Measurements from ENCODE around the gene SH3RF3.

Gene SH3RF3

GRCh38 chr2:109130723-109130995, 1.7 kb downstream of the SH3RF3 start:
- H3K79me2 ChIP-seq = no peaks in the 10 kb centered on the region
- H3K27ac ChIP-seq = no peak overlapping the region
- no peak overlapping the region for H3K9ac ChIP-seq
- H3K27me3 ChIP-seq (ENCODE audit: control insufficient read depth, insufficient read depth, low read length) = no peaks in the 10 kb centered on the region
- TF ChIP-seq, protein P1, sequence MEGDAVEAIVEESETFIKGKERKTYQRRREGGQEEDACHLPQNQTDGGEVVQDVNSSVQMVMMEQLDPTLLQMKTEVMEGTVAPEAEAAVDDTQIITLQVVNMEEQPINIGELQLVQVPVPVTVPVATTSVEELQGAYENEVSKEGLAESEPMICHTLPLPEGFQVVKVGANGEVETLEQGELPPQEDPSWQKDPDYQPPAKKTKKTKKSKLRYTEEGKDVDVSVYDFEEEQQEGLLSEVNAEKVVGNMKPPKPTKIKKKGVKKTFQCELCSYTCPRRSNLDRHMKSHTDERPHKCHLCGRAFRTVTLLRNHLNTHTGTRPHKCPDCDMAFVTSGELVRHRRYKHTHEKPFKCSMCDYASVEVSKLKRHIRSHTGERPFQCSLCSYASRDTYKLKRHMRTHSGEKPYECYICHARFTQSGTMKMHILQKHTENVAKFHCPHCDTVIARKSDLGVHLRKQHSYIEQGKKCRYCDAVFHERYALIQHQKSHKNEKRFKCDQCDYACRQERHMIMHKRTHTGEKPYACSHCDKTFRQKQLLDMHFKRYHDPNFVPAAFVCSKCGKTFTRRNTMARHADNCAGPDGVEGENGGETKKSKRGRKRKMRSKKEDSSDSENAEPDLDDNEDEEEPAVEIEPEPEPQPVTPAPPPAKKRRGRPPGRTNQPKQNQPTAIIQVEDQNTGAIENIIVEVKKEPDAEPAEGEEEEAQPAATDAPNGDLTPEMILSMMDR (IDR thresholded peaks at IDR 0.05) = no peak
- no peaks in the 10 kb centered on the region for H3K9me3 ChIP-seq (ENCODE audit: control insufficient read depth, low read length)
- no peaks in the 10 kb centered on the region for H3K36me3 ChIP-seq (ENCODE audit: control insufficient read depth, insufficient read depth, low read length)
- H3K4me1 ChIP-seq = peaks cover 6% of the 10 kb centered on the region
- no peak overlapping the region for H3K4me2 ChIP-seq (ENCODE audit: low read length)
- H2AFZ ChIP-seq = no peak overlapping the region
- H3K4me3 ChIP-seq (ENCODE audit: low read depth, low read length) = peak overlapping the region; percentile 43

- Histone ChIP-seq H3K9me3 (ENCODE audit: control insufficient read depth, low read length) (no peaks in the 10 kb centered on the region), H3K27me3 (ENCODE audit: control insufficient read depth, insufficient read depth, low read length) (no peaks in the 10 kb centered on the region), H3K79me2 (no peaks in the 10 kb centered on the region), H3K9ac (no peak overlapping the region), H3K27ac (no peak overlapping the region), H3K4me2 (ENCODE audit: low read length) (no peak overlapping the region), H3K4me1 (peaks cover 12% of the 10 kb centered on the region), H3K36me3 (ENCODE audit: control insufficient read depth, insufficient read depth, low read length) (no peaks in the 10 kb centered on the region), H2AFZ (no peak overlapping the region), H3K4me3 (ENCODE audit: low read depth, low read length) (no peak overlapping the region)
- TF ChIP-seq, protein P1 (IDR thresholded peaks at IDR 0.05) = no peak
Measured at GRCh38 chr2:109131777-109132176, 2.8 kb downstream of the SH3RF3 start.

DNA sequence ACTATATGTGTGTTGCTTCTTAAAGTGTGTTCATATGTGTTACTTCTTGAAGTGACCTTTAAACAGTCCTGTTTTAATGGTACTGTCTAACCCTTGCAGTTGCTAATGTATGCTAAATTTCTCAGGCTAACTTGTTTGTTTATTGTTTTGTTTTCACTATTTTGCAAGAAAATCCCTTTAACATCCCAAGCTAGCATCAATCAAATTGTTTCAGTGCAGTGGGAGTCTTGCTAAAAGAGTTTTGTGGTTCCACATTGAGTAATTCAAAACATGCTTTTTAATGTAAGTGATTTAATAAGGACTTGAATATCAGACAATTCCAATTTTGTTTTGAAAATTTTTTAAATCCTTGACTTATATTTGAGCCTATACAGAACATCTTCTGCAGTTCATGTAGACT, 3.6 kb downstream of the SH3RF3 start:
- Histone ChIP-seq H3K9ac (no peak overlapping the region), H3K27me3 (ENCODE audit: control insufficient read depth, insufficient read depth, low read length) (no peaks in the 10 kb centered on the region), H3K9me3 (ENCODE audit: control insufficient read depth, low read length) (no peaks in the 10 kb centered on the region), H3K4me2 (ENCODE audit: low read length) (no peak overlapping the region), H3K4me3 (ENCODE audit: low read depth, low read length) (no peak overlapping the region), H3K79me2 (no peaks in the 10 kb centered on the region), H3K36me3 (ENCODE audit: control insufficient read depth, insufficient read depth, low read length) (no peaks in the 10 kb centered on the region), H2AFZ (no peak overlapping the region), H3K27ac (no peak overlapping the region), H3K4me1 (peaks cover 12% of the 10 kb centered on the region)
- TF ChIP-seq, protein P1 (IDR thresholded peaks at IDR 0.05) = no peak

DNA sequence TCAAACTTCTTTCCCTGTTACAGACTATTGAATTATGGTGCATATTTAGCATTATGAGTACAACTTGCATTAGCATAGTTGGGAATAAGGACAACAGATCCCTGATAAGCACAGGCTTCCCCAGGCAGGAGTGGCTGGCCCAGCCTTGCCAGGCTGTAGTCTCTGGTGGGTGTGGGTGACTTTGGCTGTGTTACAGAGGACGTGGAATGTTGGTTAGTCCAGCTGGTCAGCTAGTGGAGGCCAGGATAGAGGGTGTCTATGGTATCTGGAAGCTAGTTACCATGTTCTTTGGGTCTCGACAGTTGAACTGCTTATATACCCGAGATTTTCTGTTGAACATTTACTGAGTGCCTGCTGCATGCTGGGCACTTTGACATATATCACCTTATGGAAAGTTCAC, 4.7 kb downstream of the SH3RF3 start:
- H3K27me3 ChIP-seq (ENCODE audit: control insufficient read depth, insufficient read depth, low read length) = no peaks in the 10 kb centered on the region
- TF ChIP-seq, protein P1 (IDR thresholded peaks at IDR 0.05) = no peak
- H3K36me3 ChIP-seq (ENCODE audit: control insufficient read depth, insufficient read depth, low read length) = no peaks in the 10 kb centered on the region
- no peak overlapping the region for H3K4me2 ChIP-seq (ENCODE audit: low read length)
- peaks cover 12% of the 10 kb centered on the region for H3K4me1 ChIP-seq
- H3K4me3 ChIP-seq (ENCODE audit: low read depth, low read length) = no peak overlapping the region
- H3K9me3 ChIP-seq (ENCODE audit: control insufficient read depth, low read length) = no peaks in the 10 kb centered on the region
- H2AFZ ChIP-seq = no peak overlapping the region
- H3K79me2 ChIP-seq = no peaks in the 10 kb centered on the region
- no peak overlapping the region for H3K27ac ChIP-seq
- no peak overlapping the region for H3K9ac ChIP-seq

- H3K9ac ChIP-seq = no peak overlapping the region
- no peaks in the 10 kb centered on the region for H3K79me2 ChIP-seq
- H3K9me3 ChIP-seq (ENCODE audit: control insufficient read depth, low read length) = no peaks in the 10 kb centered on the region
- no peaks in the 10 kb centered on the region for H3K36me3 ChIP-seq (ENCODE audit: control insufficient read depth, insufficient read depth, low read length)
- H3K27ac ChIP-seq = no peak overlapping the region
- H3K4me3 ChIP-seq (ENCODE audit: low read depth, low read length) = no peak overlapping the region
- no peak overlapping the region for H2AFZ ChIP-seq
- peaks cover 12% of the 10 kb centered on the region for H3K4me1 ChIP-seq
- TF ChIP-seq, protein P1 (IDR thresholded peaks at IDR 0.05) = no peak
- H3K27me3 ChIP-seq (ENCODE audit: control insufficient read depth, insufficient read depth, low read length) = no peaks in the 10 kb centered on the region
- H3K4me2 ChIP-seq (ENCODE audit: low read length) = no peak overlapping the region
Measured at GRCh38 chr2:109134741-109135358, 5.8 kb downstream of the SH3RF3 start.
